GM18873 (cell line): ENCODE data around the gene KRCC1.

Experiments
- ATAC-seq: cut with Tn5 transposase; IDR thresholded peaks from one replicate; pipeline ENCODE4 v1.9.1; 2021; ENCODE audit warnings: mild to moderate bottlenecking, moderate library complexity, moderate number of reproducible peaks; ENCODE audit not compliant: unreplicated experiment, low FRiP score

Gene KRCC1

DNA sequence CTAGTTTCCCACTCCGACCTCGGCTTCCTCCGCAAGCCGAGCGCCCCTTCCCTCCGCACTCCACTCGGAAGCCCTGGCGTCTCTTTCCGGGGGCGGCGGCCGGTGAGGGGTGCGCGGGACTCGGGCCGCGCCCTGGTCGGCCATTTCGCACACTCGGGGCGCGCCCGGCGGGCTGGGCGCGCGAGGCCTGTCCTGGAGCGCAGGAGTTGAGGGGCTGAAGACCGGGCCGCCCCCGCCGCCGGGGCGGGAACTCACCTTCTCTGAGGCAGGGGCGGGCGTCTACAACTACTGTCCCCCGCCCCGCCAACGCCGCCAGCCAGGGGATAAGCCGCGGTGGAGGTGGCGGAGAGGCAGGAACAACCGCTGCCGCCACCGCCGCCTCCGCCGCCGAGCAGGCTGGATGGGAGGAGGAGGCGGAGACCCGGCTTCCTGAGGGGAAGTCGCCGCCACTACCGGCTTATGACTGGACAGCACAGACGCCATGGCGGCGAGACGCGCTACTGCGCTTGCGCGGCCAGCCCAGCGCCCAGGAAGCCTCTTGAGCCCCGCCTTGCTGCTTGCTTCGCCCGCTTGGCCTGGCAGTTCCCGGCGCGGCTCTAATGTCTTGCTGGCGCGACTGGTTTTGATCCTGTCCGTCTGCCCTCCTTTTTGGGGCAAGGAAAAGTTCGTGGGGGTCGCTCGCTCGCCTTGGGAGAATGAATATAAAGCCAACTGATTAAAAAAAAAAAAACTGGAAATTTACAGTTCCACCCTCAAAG lies at the start of gene KRCC1:
Gene KRCC1, minus strand, starts transcription at position 413 of the 758 bp plus-strand sequence. CDS start 27,220 bp downstream, outside the sequence.
- peak; percentile 91 for ATAC-seq

DNA sequence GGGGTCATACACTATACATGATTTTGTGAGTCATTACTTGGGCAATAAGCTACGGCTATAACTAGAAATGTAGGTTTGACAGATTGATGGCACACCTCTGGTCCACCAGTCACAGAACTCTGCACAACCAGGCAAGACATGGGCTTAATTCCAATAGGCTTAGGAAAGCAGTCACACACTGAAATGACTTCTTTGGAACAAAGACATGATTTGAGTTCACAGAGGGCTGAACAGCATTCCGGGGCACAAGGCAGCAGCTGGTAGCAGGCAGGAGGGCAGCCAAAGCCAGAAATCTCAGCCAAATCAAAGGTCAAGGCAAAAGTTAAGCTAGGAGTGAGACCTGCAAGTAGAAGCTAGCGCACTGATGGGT lies 44.9 kb upstream of the KRCC1 start:
- no peak for ATAC-seq

DNA sequence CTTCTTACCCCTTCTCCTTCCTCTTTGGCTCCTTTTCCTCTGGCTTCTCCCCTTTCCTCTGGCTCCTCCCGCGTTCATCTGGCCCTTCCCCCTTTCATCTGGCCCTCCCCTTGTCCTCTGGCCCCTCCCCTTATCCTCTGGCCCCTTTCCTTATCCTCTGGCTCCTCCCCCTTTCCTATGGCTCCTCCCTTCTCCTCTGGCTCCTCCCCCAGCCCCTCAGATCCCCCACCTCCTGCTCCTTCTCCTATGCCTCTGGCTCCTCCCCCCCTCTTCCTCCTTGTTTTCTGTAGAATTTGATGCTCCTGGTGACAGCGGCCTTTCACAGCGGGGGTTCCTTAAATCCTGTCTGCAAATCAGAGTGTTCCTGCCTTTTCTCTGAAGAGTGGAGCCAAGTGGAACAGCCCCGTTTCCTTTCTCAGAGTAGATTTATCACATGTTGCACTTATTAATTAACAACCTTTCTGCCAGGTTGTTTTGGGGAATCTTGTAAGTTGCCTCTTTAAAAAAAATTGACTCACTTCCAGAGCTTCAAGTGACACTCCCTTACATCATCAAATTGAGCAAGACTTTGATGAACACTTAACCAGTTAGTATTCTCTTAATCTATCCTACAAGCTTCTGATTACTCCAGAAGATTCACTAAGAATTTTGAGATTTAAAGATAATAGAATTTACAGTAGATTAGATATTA lies 44.4 kb upstream of the KRCC1 start:
- no peak for ATAC-seq

DNA sequence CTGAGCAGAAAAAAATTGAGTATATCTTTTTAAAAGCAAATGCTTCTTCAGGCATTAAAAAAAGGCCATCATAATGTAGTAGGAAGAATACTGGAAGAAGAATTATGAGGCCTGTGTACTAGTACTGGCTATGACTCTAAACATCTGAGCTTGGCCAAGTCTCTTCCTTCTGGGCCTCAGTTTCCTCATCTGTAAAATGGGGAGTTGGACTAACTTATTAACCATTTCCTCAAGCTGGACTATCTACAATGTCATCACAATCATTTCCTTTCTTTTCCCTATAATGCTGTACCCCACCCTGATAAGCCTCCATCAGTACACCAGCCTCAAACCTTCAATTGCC lies 42.9 kb upstream of the KRCC1 start:
- ATAC-seq, result no peak

DNA sequence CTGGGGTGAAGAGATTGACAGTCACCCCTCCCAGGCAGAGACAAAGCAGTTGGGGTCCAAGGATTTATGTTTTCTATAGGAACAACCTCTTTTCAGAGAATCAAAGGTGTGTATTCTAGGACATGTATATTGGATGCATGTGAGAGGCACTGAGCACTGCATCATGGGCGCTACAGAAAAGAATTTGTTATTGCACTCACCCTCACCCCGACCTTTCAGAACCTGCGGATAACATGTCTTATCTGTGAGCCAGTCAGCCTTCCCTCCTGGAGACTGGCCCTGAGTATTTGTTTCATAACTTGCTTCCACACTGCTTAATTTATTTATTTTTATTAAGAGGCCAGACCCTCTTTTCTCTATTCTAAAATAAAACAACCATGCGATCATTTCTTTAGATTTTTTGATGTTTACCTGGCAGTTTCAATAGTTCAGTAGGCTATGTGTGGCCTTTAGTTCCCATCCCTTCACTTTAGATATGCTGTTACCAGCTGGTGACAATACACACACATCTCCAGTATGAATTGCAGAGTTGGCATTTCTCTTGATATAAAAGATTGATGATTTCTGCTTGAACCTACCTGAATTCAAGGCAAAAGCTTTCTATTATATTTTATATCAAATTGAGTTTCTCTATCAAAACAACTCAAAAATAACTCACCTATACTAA lies 42.4 kb upstream of the KRCC1 start:
- no peak for ATAC-seq

DNA sequence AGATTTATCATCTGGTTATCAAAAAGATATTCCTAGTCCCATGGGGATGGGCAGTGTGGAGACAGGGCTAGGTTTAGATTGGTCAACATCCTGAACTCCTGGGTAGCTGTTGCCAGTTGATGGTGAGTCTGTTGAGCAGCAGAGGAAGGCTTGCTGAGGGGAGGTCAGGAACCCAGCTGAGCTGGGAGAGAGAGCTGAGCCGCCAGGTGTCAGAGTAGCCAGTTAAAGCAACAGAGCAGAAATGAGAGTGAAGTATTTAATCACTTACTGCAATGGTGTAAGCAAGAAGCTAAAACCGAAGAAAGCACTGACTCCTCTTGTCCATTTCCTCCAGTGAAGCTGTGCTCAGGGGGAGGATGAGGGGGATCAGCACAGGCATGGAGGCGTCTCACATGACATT lies 41.6 kb upstream of the KRCC1 start:
- ATAC-seq, result no peak

DNA sequence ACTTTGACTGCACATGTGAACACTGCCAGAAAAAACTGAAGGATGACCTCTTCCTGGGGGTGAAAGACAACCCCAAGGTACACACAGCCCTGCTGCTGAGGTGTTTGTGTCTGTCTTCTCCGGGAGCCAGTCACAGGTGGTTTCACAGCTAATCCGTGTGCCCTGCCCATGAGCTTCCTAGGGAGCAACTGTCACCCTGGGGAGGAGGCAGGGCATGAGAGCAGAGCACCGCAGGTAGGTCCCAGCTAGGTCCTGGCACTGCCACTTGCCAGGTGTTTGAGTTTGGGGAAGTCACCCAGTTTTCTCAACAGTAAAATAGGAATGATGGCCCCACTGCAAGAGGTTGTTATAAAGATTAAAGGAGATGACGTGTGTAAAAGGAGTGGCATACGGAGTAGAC lies 41.1 kb upstream of the KRCC1 start:
- no peak for ATAC-seq

DNA sequence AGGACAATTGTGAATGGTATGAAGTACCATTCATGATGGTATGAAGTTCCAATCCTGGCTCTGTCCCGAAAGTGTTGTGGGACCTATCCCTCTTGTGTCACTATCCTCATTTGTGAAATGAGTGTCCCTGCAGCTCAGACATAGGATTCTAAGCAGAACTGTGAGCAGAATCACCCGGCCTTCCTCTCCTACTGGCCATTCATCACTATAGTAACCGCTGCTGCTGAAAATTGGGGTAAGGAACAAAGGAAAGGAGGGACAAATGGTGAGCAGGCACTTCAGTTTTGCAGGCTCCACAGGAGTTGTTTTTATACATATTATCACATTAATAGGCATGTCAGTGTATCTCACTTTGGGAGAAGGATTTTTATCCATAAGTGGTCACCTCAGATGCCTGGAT lies 39.4 kb upstream of the KRCC1 start:
- ATAC-seq, result no peak

DNA sequence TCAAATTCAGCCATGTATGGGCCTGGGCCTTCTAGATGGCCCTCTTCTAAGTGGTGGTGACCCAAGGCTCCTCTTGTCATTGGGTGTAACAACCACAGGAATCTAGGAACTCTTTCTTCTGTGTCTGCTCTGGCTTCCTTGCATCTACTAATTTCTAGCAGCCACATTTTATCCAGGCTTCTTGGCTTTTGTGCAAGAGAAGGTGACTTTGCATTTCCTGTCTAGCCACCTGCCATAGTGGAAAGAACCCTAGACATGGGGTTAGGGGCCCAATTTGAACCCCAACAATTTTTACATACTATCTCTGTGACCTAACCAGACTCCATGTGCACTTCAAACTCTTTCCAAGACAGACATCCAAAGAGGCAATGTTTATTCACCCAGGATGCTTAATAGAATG lies 37.2 kb upstream of the KRCC1 start:
- ATAC-seq, result no peak

DNA sequence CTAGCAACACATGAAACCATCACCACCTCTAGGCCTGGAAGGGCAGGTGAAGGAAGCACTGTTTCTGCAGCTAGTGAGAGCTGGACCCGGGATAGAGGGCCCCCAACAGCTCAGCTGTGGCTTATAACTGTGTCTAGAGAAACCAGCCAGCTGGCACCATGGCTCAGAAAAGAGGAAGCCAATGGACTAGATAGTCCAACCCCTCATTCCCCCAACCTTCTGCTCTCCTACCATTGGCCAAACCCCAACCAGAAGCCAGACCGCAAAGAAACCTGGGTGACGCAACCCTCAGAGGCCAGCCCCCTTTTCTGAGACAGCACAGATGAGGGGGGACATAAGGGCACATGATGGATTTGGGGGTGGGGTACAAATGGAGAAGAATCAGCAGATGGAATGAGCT lies 36.4 kb upstream of the KRCC1 start:
- ATAC-seq, result no peak

DNA sequence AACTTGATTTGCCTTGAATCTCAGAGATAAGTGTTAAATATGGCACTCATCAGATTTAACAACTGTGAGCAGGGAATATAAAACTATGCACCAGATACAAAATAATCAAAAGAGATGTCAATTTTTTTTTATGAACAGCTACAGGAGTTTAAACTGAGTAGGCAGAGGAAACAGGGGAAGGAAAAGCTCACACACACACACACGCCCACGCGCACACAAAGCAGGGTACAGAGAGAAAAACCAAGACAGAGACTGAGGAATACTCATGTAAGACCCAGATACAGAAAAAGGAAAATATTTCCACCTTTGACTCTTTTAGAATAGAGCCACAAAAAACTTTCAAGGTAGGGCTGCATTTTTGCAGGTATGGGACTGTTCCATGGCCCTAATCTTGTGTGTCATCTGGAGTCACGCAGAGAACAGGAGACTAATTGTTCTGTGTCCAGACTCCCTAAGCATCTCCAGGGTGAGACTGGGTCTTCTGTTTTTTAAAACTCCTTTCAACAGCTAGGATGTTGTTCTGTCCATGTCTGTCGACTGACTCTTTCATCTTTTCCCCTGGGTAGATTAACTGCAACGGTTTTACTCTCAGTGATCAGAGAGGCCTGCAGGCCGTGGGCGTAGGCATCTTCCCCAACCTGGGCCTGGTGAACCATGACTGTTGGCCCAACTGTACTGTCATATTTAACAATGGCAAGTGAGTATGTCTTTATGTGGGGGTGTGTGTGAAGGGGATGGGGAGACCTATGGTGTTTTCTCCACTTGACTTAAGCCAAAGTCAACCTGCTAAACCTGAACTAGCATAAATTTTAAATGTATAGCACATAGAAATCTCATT lies 35.1 kb upstream of the KRCC1 start:
- no peak for ATAC-seq

DNA sequence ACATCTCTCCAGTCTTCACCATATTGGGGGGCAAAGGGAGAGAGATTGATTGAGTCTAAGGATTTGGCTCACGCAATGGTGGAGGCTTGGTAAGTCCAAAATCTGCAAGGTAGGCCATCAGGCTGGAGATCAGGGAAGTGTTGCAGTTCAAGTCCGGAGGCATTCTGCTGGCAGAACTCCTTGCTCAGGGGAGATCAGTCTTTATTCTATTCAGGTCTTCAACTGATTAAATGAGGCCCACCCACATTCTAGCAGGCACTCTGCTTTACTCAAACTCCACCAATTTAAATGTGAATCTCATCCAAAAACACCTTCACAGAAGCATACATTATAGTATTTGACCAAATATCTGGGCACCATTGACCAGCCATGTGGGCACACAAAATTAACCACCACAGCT lies 33.4 kb upstream of the KRCC1 start:
- ATAC-seq, result no peak

DNA sequence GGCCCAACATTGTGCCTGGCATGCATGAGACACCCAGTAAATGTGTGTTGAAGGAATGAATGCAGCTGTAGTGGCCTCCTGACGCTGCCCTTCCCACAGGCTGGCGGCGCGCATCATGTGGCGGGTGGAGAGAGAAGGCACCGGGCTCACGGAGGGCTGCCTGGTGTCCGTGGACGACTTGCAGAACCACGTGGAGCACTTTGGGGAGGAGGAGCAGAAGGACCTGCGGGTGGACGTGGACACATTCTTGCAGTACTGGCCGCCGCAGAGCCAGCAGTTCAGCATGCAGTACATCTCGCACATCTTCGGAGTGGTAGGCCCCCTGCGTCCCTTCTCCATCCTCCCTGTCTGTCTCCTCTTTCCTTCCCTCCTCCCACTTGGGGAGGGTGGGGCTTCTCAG lies 32.2 kb upstream of the KRCC1 start:
- ATAC-seq, result no peak

DNA sequence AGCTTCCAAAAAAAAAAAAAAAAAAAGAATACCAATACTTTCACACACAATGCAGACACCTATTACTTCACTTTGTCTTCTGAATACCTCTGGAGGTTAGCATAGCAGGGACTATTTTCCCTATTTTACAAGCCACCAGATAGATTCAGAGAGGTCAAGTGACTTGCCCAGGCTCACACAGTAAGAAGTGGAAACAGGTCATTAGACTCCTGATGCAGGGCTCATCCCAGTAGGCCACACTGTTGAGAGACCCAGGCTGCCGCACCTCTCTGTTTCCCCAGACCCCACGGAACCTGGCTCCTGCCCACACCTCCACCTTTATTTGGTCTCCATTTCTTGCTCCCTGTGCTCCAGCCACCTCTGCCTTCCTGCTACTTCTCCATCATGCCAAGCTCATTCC lies 31.5 kb upstream of the KRCC1 start:
- no peak for ATAC-seq

DNA sequence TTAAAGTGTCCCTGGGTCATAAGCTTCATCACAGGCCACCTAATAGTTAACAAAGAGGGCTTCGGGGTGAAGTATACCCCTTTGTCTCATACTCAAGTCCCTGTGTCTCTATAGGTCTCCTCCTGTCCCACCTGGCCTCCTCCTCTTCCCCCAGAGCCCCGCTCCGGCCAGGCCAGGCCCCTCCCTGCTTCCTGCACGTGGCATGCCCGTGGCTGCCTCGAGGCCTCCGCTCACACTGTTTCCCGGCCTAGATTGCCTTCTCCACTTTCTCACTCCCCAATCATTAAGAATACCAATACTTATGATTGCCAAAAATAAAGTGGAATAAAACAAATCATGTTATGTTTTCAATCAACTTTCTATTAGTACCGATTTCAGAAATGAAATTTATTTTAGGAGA lies 30.8 kb upstream of the KRCC1 start:
- ATAC-seq, result no peak

DNA sequence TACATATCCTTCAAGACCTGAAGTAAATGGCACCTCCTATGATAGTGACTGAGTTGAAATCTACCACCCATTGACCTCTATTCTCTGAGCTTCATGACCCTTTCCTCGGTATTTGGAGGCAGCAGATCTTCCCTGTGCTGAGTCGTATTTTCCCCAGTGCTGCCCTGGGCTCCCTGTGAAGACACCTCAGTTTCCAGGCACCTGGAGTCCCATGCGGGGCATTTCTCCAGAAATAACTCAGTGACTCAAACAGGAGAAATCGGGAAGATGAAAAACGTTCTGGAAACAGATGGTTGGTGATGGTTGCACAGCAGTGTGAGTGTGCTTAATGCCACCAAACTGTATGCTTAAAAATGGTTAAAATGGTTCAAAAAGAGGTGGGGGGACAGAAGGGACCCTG lies 30.0 kb upstream of the KRCC1 start:
- ATAC-seq, result no peak

DNA sequence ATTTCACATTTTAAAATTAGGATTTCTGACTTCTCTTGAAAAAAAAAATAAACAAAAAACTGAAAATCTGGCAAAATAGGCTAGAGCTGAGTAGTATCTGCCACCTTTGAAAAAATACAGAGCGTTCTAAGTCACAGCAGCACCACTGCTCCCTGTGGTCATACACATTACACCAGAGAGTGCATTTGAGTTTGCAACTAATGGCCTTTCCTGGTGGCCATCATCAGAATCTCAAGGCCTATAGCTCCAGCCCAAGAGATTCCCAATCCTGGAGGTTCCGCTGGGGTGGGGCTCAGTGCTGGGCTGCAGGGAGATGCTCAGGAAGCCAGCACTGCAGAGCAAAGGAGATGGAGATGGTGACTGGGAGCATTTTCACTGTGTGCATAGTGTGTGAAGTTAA lies 29.5 kb upstream of the KRCC1 start:
- no peak for ATAC-seq

DNA sequence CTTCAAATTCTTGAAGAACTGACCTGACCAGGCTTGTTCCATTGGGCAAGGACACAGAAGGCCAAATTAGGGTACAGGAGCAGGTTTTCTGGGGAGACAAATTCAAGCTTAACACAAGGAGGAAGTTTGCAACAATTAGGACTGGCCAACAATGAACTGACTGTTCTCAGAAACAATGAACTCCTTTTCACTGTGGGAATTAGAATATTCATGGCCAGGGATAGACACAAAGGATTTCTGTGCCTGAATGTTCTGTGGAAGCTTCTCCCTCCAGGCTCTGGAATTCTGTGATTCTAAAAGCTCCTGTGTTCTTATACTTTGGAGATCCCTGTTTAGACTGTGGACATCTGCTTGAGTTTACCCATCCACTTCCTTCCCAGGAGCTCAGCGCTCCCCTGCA lies 27.2 kb upstream of the KRCC1 start:
- no peak for ATAC-seq

DNA sequence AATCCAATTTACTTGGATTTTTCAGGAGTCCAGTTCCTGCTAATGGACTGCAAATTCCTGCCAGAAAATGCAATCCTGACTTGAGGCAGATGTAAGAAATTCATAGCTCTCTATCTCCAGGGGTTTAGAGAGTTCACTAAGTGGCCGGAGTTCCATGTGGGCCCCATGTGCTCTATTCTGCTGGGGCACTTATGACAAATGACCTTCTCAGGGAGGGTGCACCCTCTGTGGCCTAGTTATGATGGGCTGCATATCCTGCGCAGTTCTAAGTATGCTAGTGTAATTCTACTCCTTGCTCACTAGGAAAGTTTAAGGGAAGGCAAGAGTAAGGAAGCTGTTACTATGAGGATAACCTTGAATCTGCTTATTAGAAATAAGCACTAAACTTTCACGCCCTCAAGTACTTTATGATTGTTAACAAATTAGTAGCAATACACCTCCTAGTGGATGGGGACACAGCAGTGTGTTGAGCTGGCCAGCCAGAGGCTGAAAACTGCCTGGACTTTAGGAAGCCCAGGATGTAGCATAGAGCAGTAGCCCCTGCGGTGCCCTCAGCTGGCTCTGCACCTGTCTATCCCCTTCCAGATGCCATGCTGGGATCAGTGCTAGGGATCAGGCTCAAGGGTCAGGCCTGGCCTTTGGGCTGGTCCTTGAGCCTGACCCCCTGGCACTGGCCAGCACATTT lies 26.5 kb upstream of the KRCC1 start:
- ATAC-seq, result no peak

DNA sequence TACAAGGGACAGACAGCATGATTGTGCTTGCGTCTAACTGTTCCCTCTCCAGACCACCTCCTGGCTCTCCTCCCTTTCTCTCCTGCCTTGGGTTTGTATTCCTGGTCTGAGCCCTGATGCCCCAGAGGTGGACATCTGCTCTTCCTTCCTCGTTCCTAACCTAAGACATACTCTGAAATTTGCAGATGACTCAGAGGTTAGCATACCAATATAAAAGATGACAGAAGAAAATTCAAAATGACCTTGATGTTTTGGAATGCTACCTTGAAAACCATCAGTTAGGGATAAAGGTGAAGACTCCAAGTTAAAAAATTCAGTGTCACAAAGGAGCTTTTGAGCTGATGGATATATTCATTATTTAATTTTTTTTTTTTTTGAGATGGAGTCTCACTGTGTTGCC lies 25.0 kb upstream of the KRCC1 start:
- no peak for ATAC-seq
